HCT116 (cell line): ENCODE measurements around the gene NAV3. TPM values are rescaled to one million over a fixed set of nuclear protein-coding genes. Genes with fewer than 3 reads are reported as not detected.

ENCODE experiments used
- ATAC-seq: fragments of 200-7000 bp; cut with Tn5 transposase; 2 replicates; pipeline ENCODE4 v1.9.1; 2020; ENCODE audit warnings: mild to moderate bottlenecking, moderate library complexity
- BruUV-seq: library from RNA; stranded (reverse); fragments of 400-500 nt; replicated peaks from 2 replicates; lab custom pipeline; 2021; lab: Mats Ljungman, UMichigan
- CTCF ChIA-PET: fragments of 300-600 bp; sonication (Branson Sonifier 250); formaldehyde crosslinking; loops from one replicate; lab custom pipeline; 2021; ENCODE audit warnings: antibody characterized with exemption; lab: Charles Lee
- POLR2A ChIA-PET: fragments of 300-600, 350-600 bp; sonication (Branson Sonifier 250); formaldehyde crosslinking; loops from one replicate; lab custom pipeline; 2021; ENCODE audit warnings: antibody characterized with exemption; lab: Charles Lee
- RAD21 ChIA-PET, 2 experiments: fragments of 300-600 bp; sonication (Branson Sonifier 250); formaldehyde crosslinking; loops; one replicate each; lab custom pipeline; 2023; ENCODE audit warnings: low total read pairs in 2 of 2; ENCODE audit not compliant: uncharacterized antibody in 2 of 2, unreplicated experiment in 2 of 2, low non-redundant PET in 1 of 2; lab: Charles Lee
- DNase-seq: peaks from one replicate; pipeline ENCODE4 v3.0.0-alpha.2; 2010; ENCODE audit warnings: low read depth, low spot score
- H2AFZ ChIP-seq: fragments of 200-600 bp; shearing (Covaris generic), sonication (generic); 2 replicates; pipeline ENCODE4 v1.6.1; 2017; ENCODE audit warnings: low read depth, mixed run types, mixed read lengths, antibody characterized with exemption, low read length; ENCODE audit not compliant: poor library complexity, severe bottlenecking
- H3K27ac ChIP-seq: 2 replicates; pipeline ENCODE4 v1.5.1; 2012; ENCODE audit warnings: low read depth, low read length
- H3K27me3 ChIP-seq: fragments of 200-600 bp; sonication (generic); 2 replicates; pipeline ENCODE4 v1.6.1; 2016; ENCODE audit warnings: mixed run types, low read length, mixed read lengths; ENCODE audit not compliant: insufficient read depth
- H3K36me3 ChIP-seq, 2 experiments: fragments of 200-500 bp in 1 of 2; fragments of 200-600 bp in 1 of 2; sonication (Bioruptor generic) in 1 of 2; sonication (generic) in 1 of 2; 2 replicates each; pipeline versions ENCODE4 v1.5.1 to v1.6.1; 2014 to 2016; ENCODE audit warnings: low read length in 2 of 2, inconsistent platforms in 1 of 2, mixed read lengths in 1 of 2, mixed run types in 1 of 2; ENCODE audit not compliant: insufficient read depth in 2 of 2, control insufficient read depth in 1 of 2
- H3K4me1 ChIP-seq, 2 experiments: fragments of 200-600 bp in 1 of 2; sonication (generic) in 1 of 2; 2 replicates each; pipeline versions ENCODE4 v1.5.1 to v1.6.1; 2012 to 2017; ENCODE audit warnings: low read length in 2 of 2, inconsistent platforms in 1 of 2, mild to moderate bottlenecking in 1 of 2, mixed read lengths in 1 of 2, mixed run types in 1 of 2, moderate library complexity in 1 of 2; ENCODE audit not compliant: insufficient read depth in 2 of 2, control insufficient read depth in 1 of 2
- H3K4me2 ChIP-seq: fragments of 200-600 bp; sonication (generic); 2 replicates; pipeline ENCODE4 v1.6.1; 2017; ENCODE audit warnings: mixed run types, low read length, mixed read lengths
- H3K4me3 ChIP-seq, 2 experiments: fragments of 200-600 bp in 1 of 2; sonication (generic) in 1 of 2; replicated peaks in 1 of 2; 2 replicates each; pipeline ENCODE4 v1.5.1; 2011 to 2016; ENCODE audit warnings: low read length in 2 of 2, control low read depth in 1 of 2, low read depth in 1 of 2, mild to moderate bottlenecking in 1 of 2, mixed read lengths in 1 of 2, mixed run types in 1 of 2
- H3K79me2 ChIP-seq: fragments of 200-600 bp; sonication (generic); 2 replicates; pipeline ENCODE4 v1.6.1; 2017; ENCODE audit warnings: mild to moderate bottlenecking, mixed run types, low read length, moderate library complexity, mixed read lengths; ENCODE audit not compliant: insufficient read depth
- H3K9ac ChIP-seq: fragments of 200-600 bp; sonication (generic); 2 replicates; pipeline ENCODE4 v1.6.1; 2016; ENCODE audit warnings: low read length, mixed read lengths
- H3K9me2 ChIP-seq: fragments of 200-600 bp; sonication (generic), shearing (Covaris generic); 2 replicates; pipeline ENCODE4 v1.6.1; 2017; ENCODE audit warnings: mixed run types, mild to moderate bottlenecking, moderate library complexity; ENCODE audit not compliant: insufficient read depth
- H3K9me3 ChIP-seq, 2 experiments: fragments of 200-500 bp in 1 of 2; fragments of 200-600 bp in 1 of 2; sonication (Bioruptor generic) in 1 of 2; sonication (generic) in 1 of 2; 2 replicates each; pipeline ENCODE4 v1.6.1; 2014 to 2017; ENCODE audit warnings: low read length in 2 of 2, mixed read lengths in 2 of 2, inconsistent platforms in 1 of 2, low read depth in 1 of 2, mild to moderate bottlenecking in 1 of 2, mixed run types in 1 of 2, moderate library complexity in 1 of 2; ENCODE audit not compliant: control insufficient read depth in 1 of 2, insufficient read depth in 1 of 2
- H4K20me1 ChIP-seq: fragments of 200-600 bp; sonication (generic), shearing (Covaris generic); 2 replicates; pipeline ENCODE4 v1.6.1; 2017; ENCODE audit warnings: mixed run types, mild to moderate bottlenecking, moderate library complexity; ENCODE audit not compliant: insufficient read depth
- CBX3 ChIP-seq: IDR thresholded peaks from 2 replicates; pipeline ENCODE4 v1.6.1; 2012; ENCODE audit warnings: low read depth
- CEBPB ChIP-seq: IDR thresholded peaks from 2 replicates; pipeline ENCODE4 v1.6.1; 2012; ENCODE audit warnings: low read depth
- CTCF ChIP-seq, 3 experiments: fragments of 200-600 bp in 1 of 3; sonication (generic) in 1 of 3; IDR thresholded peaks in 2 of 3; conservative IDR thresholded peaks in 1 of 3; 2 replicates each; pipeline ENCODE4 v1.5.1; 2012 to 2017; ENCODE audit warnings: low read depth in 2 of 3, low read length in 2 of 3, antibody characterized with exemption in 1 of 3, borderline replicate concordance in 1 of 3, control low read depth in 1 of 3, mild to moderate bottlenecking in 1 of 3, mixed read lengths in 1 of 3, mixed run types in 1 of 3, moderate library complexity in 1 of 3; ENCODE audit not compliant: insufficient read depth in 1 of 3
- EGR1 ChIP-seq: IDR thresholded peaks from 2 replicates; pipeline ENCODE4 v1.6.1; 2012; ENCODE audit warnings: low read depth
- ELF1 ChIP-seq: IDR thresholded peaks from 2 replicates; pipeline ENCODE4 v1.6.1; 2012; ENCODE audit warnings: low read depth, borderline replicate concordance
- EZH2phosphoT487 ChIP-seq: fragments of 200-600 bp; IDR thresholded peaks from 2 replicates; pipeline ENCODE4 v1.6.1; 2018; ENCODE audit warnings: antibody characterized with exemption, borderline replicate concordance
- FOSL1 ChIP-seq: IDR thresholded peaks from 2 replicates; pipeline ENCODE4 v1.6.1; 2012; ENCODE audit warnings: low read depth
- JUND ChIP-seq: IDR thresholded peaks from 2 replicates; pipeline ENCODE4 v1.6.1; 2012
- MAX ChIP-seq: IDR thresholded peaks from 2 replicates; pipeline ENCODE4 v1.6.1; 2012
- POLR2A ChIP-seq: IDR thresholded peaks from 2 replicates; pipeline ENCODE4 v1.7.0; 2011; ENCODE audit warnings: borderline replicate concordance; ENCODE audit not compliant: insufficient read depth, insufficient read length; ENCODE audit errors: extremely low read depth
- POLR2AphosphoS5 ChIP-seq: IDR thresholded peaks from 2 replicates; pipeline ENCODE4 v1.6.1; 2011; ENCODE audit warnings: mild to moderate bottlenecking, low read depth, low read length, moderate library complexity
- RAD21 ChIP-seq: IDR thresholded peaks from 2 replicates; pipeline ENCODE4 v1.6.1; 2012; ENCODE audit warnings: low read depth, mild to moderate bottlenecking
- SIN3A ChIP-seq: IDR thresholded peaks from 2 replicates; pipeline ENCODE4 v1.6.1; 2012; ENCODE audit warnings: low read depth
- SP1 ChIP-seq: IDR thresholded peaks from 2 replicates; pipeline ENCODE4 v1.6.1; 2012; ENCODE audit warnings: low read depth
- TCF7L2 ChIP-seq: IDR thresholded peaks from 2 replicates; pipeline ENCODE4 v1.7.0; 2011; ENCODE audit warnings: borderline replicate concordance, inconsistent platforms; ENCODE audit not compliant: insufficient read depth, insufficient read length; ENCODE audit errors: extremely low read depth
- YY1 ChIP-seq: IDR thresholded peaks from 2 replicates; pipeline ENCODE4 v1.6.1; 2011; ENCODE audit warnings: low read length, low read depth, moderate library complexity, mild to moderate bottlenecking; ENCODE audit not compliant: insufficient replicate concordance; ENCODE audit errors: extremely low read depth
- ZFX ChIP-seq: fragments of 450-650 bp; IDR thresholded peaks from 2 replicates; pipeline ENCODE4 v1.6.1; 2017
- ZNF274 ChIP-seq: fragments of 200-500 bp; sonication (Bioruptor generic); IDR thresholded peaks from 2 replicates; pipeline ENCODE4 v1.6.1; 2014; ENCODE audit warnings: mild to moderate bottlenecking, low read depth, low read length, inconsistent platforms
- intact Hi-C: fragments of 100-400 bp; cut with micrococcal nuclease; formaldehyde crosslinking; loops from 2 replicates; pipeline ENCODE4 v1.10.0; 2022
- total RNA-seq: library from RNA; stranded (reverse); gene quantifications from one replicate; pipeline ENCODE4 v1.2.1, GENCODE V29; 2021; ENCODE audit not compliant: unreplicated experiment
- TF ChIP-seq, protein P1 (sequence below): IDR thresholded peaks from 2 replicates; pipeline ENCODE4 v1.6.1; 2012

Gene NAV3
- total RNA-seq, 1 experiment from 2014 or later = 7.8 TPM

DNA sequence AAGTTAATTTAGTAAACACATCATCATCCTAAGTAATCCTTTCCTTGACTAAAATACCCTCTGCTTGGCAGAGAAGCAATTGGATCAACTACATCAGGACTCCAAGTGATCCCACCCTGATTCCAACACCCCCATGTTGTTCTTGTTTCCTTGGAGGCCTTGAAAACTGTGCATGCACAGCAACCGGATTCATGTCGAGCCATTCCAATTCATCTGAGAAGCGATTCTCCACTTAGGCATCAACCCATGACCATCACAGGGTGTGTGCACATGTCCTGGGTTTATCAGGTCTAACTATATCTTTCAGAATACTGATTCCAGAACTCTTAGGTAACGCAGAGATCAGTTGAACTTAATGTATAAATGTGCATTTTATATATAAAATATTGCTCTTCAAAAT, 163.0 kb downstream of the NAV3 start:
- intact Hi-C loops = no loop called here
- ChIA-PET POLR2A (no interaction called here), RAD21 (no interaction called here), CTCF (no interaction called here)
- Histone ChIP-seq H4K20me1 (no peaks in the 10 kb centered on the region; the same call in 1 of the 2 replicates), H3K4me1 (peaks cover 0 to 17% of the 10 kb centered on the region in 2 experiments; a peak in 2 of 4 replicates), H3K36me3 (no peaks in the 10 kb centered on the region), H3K4me2 (no peak overlapping the region), H3K27me3 (no peaks in the 10 kb centered on the region), H3K4me3 (no peak overlapping the region), H3K79me2 (no peaks in the 10 kb centered on the region), H3K27ac (no peak overlapping the region), H2AFZ (no peak overlapping the region), H3K9me2 (no peaks in the 10 kb centered on the region), H3K9ac (no peak overlapping the region), H3K9me3 (no peaks in the 10 kb centered on the region)
- ATAC-seq = no peak
- no peak for DNase-seq
- no TSS peak for BruUV-seq
- TF ChIP-seq RAD21 = no peak
- TF ChIP-seq YY1 = no peak
- TF ChIP-seq ZNF274 = no peak
- TF ChIP-seq CEBPB = no peak
- TF ChIP-seq SIN3A = no peak
- TF ChIP-seq CBX3 = no peak
- no peak for TF ChIP-seq POLR2AphosphoS5
- TF ChIP-seq POLR2A = no peak
- TF ChIP-seq TCF7L2 = no peak
- no peak for TF ChIP-seq ELF1
- no peak for TF ChIP-seq CTCF (IDR thresholded peaks at IDR 0.05 in 2 of 3, conservative IDR thresholded peaks at IDR 0.05 in 1 of 3; ENCODE audit: borderline replicate concordance in 1 of 3, insufficient read depth in 1 of 3, low read depth in 2 of 3, low read length in 2 of 3)
- no peak for TF ChIP-seq FOSL1
- TF ChIP-seq EGR1 = no peak
- TF ChIP-seq MAX = no peak
- TF ChIP-seq SP1 = no peak
- no peak for TF ChIP-seq EZH2phosphoT487
- no peak for TF ChIP-seq JUND
- TF ChIP-seq, protein P1, sequence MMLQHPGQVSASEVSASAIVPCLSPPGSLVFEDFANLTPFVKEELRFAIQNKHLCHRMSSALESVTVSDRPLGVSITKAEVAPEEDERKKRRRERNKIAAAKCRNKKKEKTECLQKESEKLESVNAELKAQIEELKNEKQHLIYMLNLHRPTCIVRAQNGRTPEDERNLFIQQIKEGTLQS = no peak
- TF ChIP-seq ZFX = no peak
